HG03280 (cell line): ENCODE results near the gene ZNF423.

Source experiments
- ATAC-seq: cut with Tn5 transposase; IDR thresholded peaks from one replicate; pipeline ENCODE4 v1.9.1; 2021; ENCODE audit warnings: mild to moderate bottlenecking, moderate library complexity; ENCODE audit not compliant: unreplicated experiment

ZNF423 gene

DNA sequence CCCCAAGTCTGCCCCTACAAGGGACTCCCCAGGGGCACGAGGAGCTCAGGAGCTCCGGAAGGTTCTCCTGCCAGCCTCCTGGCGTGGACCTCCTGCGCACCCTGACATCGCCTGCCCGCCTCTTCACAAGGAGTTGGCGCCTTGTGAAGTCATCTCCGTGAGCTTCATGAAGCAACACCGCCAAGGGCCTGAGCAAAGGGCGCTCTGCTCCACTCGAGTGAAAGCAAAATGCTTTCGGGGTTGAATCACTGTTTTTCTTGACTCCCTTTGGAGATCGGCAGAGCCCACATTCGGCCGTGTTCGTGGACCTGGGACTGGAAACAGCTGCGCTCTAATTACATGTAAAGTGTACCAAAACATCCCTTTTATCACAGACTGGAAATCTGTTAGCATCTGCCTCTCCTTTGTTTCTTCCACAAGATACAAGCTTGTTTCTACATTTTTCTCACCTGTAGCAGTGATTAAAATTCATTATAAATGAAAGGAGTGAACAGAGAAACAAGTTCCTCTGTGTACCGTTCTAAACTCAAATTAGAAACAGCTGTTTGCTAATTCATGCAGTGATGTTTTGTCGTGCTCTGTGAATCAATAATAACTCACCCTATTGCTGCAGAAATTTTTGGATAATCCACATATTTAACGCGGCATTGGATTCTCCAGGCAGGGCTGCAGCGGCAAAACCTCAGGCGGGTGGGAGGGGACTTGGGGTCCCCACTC is 203.3 kb downstream of the ZNF423 start:
- no peak for ATAC-seq

DNA sequence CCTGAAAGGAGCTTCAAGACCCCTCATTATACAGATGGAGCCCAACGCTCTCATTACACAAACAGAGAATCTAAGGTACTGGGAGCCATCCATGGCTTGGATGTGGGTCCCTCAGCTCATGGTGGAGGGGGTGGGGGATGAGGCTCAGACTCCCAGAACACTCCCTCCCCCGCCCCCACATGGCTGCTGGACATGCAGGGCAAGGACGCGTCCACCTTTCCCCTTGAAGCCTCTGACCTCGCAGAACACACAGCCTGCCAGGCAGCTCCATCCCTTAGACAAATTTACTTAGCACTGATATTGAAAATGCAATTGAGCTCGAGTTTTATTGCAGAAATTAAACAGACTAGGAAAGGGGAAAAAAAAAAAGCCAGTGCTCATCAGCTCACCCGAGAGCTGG is 203.9 kb downstream of the ZNF423 start:
- no peak for ATAC-seq

DNA sequence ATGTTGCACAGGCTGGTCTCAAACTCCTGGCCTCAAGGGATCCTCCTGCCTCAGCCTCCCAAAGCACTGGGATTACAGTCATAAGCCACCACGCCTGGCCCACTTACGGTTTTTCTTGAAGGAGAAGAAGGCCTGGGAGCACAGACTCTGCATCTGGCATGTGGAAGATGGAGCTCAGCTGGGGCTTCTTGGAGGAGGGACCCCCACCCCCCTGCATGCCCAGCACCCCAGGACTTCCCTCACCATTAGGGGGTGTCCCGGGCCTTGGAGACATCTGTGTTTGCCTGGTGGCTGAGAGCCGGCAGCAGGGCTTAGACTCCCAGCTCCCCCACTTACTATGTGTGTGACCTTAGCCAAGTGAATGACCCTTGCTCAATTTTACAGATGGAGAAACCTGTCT is 204.7 kb downstream of the ZNF423 start:
- no peak for ATAC-seq

DNA sequence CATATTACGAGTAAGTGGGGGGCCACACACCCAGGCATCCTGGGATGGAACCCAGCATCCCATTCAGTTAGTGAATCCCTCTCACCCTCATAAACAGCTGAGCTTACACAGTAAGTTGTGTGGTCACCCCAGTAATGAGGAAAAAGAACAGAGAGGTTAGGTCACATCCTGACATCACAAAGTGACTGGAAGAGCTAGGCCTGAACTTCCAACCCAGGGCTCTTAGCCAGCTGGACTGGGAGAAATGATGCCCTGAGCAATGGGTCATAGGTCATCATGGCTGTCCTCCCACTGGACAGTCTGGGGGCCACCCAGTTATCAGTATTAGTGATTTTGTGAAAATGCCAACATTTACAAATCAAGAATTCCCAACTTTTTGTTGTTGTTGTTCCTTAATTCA is 205.3 kb downstream of the ZNF423 start:
- no peak for ATAC-seq

DNA sequence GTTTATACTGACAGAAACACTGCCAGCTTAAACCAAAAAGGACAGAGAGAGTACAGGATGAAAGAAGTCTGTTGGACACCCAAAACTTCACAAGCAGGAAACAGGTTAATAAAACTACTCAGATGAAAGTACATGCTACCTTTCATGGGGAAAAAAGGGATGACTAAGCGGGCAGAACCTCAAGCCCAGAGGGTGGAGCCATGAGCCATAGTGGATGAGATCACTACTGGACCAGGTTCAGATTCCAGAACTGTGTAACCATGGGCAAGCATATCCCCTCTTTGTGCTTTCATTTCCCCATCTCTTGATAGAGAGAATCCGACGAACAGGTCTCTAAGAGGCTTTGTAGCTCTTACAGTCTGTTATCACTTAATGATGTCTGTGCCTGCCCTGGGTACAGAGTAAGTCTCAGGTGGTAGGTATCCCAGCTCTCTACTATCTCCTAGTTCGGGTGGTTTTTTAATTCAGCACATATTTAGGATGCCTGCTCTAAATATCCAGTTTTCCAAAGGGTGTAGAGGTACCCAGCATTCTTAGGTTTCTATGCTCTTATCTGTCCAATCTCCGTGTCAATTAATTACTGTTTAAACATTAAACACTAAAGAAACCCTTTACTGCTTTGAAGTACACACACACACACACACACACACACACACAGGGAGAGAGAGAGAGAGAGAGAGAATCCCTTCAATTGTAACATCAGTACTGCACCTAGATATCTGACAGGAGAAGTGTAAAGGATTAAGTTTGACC is 206.7 kb downstream of the ZNF423 start:
- no peak for ATAC-seq

DNA sequence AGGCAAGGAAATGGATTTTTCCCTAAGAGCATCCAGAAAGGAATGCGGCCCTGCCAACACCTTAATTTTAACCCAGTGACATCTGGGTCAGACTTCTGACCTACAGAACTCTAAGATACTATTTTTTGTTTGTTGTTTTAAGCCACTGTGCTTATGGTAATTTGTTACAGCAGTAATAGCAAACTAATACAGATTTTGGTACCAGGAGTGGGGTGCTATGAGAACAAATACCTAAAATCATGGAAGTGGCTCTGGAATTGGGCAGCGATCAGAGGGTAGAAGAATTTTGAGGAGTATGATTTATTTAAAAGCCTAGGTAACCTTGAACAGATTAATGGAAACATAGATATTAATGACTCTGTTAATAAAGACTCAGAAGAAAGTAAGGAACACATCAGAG is 208.2 kb downstream of the ZNF423 start:
- ATAC-seq = no peak

DNA sequence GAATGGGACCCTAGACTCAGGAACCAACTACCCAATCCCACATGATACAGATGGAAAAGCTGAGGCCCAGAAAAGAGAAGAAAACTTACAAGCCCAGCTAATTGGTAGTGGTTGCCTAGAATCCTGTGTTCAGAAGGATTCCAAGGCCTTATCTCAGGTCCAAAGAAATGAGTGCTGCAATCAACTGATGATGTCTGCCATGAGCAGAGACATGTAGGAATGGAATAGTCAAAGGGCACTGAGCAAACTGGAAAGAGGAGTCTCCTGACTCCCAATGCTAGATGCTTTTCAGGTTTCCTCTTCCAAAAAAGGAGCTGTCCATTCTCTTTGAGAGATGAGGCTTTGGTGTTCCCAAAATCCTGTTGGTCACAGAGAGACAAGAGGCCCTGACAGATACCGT is 210.6 kb downstream of the ZNF423 start:
- no peak for ATAC-seq

DNA sequence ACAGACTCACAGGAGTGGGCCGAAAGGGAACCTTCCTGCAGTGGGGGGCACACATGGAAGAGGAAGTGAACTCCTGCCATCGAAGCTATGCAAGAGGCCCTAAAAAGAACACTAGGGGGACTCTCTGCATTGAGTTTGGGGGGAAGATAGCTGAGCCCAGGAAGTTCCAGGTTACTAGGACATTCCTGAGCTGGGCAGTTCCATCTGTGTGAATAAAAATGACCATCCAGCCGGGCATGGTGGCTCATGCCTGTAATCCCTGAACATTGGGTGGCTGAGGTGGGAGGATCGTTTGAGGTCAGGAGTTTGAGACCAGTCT is 211.8 kb downstream of the ZNF423 start:
- no peak for ATAC-seq

DNA sequence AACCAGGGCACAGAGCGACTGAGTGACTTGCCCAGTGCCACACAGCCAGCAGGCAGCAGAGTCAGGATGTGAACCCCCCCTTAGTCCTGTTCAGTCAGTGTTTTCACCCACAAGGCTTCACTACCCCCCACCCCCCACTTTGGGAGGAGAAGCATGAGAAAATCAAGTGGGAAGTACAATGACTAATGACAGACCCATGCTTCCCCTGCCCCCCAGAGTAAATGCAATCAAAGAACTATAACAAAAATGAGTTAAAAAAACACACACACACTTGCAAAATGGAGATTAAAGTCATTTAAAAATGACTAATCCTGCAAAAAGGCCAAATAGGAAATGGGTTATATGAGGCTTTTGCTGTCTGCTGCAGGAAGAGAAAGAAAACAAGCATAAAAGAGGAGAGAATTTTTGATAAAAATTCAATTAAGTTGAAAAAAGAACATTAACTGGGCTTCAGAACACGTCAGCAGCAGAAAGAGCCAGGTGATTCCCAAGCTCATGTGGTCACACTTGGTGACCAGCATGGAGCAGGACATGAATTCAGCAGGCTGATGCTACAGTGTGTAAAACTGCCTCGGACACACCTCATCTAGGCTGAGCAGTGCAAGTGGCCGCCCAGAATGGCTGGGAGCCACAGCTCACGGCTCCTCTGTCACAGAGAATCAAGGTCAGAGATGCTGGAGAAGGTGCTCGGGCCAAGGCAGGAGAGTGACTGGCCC is 212.3 kb downstream of the ZNF423 start:
- ATAC-seq = no peak

DNA sequence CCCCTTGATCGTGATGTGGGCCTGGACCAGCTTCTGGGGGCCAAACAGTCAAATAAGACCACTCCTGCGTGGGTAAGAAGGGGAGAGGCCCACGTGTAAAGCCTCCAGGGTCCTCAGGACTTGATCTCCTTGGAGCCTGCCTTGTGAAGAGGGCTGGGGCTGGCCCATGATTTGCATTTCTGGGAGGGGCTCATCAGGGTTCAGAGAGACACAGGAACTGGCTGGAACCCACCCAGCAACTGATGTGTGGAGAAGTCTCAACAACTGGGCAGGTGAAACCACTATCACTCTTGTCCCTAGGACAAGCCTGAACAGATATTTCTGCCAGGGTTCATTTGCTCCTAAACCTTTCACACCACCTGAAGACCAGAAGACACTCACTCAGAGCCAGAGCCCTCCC is 214.7 kb downstream of the ZNF423 start:
- no peak for ATAC-seq

DNA sequence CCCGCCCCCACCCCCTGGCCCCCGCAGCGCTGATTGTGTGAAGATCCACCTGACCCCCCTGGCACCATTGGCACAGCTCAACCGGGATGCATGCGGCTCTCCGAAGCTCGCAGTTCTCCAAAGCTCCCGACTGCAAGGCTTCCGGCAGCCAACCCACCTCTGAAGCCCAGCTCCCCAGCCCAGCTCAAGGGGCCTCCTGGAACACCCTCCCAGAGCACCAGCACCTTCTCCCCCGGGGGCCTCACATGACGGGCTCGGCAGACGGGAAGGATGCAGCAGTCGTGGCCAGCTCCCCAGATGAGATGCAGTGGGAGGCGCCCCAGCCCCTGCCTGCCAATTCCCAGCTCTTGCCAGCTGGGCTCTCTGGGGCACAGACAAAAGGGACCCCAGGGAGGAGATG is 215.3 kb downstream of the ZNF423 start:
- no peak for ATAC-seq

DNA sequence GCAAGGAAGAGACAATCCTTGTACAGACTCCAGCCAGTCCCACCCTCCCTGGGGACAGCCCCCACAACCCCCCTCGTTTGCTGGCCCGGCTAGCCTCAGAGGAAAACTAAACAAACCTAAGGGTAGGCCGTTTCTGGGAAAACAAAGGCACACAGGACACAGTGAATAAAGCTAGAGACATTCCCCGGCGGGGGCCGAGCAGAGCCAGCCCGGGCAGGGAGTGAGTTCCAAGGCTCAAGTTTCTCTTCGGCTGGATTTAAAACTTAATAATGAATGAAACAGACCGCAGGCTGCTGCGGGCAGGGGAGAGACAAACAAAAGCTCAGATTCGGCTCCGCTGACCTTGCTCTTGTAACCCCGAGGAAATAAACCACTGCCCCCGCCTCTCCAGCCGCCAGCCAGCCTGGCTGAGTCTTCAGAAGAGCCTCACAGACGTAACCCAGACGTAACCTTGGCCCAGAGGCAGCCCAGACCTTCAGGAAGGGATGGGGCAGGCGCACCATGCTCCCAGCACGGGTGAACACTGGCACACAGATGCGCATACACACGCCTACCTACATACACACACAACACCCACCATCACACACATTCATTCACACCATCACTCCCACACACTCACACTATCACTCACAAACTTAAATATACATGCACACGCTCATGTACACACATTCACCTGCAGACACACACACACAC is 216.0 kb downstream of the ZNF423 start:
- no peak for ATAC-seq

DNA sequence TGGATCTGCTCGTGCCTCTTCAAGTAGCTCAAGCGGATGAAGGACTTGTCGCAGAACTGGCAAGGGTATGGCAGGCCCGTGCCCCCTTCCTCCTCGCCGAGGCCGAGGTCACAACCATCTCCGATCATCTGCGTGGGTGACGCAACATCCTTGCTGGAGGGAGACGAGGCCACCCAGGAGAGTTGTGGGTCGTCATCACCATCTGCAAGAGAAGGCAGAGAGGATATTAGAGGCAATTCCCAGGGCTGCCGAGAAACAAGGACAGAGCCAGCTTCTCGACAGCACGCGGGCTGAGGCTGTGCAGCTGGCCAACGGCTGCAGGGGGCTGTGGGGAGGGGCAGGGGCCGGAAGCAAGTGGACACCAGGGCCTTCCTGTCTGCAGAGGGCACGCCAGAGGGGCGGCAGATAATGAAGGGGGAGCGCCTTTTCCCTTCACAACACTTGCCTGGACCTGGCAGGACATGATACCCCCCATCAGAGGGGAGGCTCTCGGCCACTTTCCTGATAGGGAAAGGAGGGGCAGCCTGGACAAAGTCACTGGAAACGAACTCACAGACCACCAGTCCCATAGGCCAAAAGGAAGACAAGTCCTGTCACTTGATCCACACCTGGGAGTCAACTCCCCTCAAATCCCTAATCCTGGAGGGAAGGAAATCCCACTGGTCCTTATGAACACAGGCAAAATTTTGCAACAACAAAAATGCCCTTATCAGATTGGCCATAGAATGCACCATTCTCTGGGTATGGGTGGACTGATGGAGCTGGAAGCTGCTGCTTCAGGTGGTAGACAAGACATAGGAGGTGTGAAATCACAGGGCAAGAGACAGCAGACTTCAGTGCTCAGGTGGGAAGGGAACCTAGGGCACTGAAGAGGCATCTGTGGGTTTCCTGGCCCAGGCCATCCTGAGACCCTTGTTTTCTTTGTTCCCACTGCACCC is 217.0 kb downstream of the ZNF423 start:
- no peak for ATAC-seq

DNA sequence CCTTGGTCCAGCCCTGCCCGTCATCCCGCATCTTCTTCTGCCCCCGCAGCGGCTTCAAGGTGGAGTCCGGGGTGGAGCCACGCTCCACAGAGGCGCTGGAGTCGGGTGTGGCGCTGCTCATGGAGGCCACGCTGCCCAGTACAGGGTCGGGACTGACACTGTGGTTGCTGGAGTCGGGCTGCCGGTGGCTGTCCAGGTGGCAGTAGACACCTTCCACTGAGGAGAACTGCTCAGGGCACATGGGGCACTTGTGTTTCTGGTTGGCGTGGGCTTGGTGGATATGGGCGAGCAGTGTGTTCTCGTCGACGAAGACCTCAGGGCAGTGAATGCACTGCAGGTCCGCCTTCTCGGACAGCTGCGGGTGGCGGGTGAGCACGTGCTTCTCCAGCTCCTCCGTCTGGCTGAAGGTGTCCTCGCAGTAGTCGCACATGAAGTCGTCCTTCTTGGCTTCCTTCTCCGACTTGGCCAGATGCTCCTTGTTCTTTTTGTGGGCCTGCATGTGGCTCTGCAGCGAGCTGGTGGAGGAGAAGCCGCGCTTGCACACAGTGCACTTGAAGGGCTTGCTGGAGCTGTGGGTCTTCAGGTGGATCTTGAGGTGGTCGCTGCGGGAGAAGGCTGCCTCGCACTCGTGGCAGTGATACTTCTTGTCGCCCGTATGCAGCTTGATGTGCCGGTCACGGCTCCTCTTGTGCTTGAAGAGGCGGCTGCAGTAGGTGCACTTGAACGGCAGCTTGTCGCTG is 217.8 kb downstream of the ZNF423 start:
- no peak for ATAC-seq

DNA sequence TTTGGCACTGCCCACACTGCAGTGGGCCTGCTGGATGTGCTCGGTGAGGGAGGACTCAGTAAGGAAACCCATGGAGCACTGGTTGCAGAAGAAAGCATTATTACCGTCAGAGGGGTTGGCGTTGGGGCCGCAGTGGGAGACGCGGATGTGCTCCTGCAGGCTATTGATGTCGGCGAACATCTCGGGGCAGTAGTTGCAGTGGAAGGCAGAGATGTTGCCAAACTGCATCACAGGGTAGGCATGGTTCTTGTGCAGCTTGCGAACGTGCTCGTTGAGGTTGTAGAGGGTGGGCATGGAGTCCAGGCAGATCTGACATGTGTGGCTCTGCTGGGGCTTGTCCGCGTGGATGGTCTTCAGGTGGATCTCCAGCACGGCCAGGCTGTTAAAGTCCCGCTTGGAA is 218.4 kb downstream of the ZNF423 start:
- no peak for ATAC-seq

DNA sequence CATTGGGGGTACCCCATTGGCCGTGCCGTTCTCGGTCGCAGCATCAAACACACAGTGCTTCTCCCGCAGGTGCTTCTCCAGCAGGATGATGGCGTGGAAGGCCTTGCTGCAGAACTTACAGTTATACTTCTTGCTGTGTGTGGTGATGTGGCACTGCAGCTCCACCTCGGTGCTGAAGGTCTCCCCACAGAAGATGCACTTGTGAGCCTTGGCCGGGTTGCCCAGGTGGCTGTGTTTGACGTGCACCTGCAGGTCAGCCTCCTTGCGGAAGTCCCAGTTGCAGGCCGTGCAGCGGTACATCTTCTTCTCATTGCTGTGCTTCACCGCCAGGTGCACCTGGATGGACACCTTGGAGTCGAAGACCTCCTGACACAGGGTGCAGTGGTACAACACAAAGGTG is 219.3 kb downstream of the ZNF423 start:
- ATAC-seq = no peak

DNA sequence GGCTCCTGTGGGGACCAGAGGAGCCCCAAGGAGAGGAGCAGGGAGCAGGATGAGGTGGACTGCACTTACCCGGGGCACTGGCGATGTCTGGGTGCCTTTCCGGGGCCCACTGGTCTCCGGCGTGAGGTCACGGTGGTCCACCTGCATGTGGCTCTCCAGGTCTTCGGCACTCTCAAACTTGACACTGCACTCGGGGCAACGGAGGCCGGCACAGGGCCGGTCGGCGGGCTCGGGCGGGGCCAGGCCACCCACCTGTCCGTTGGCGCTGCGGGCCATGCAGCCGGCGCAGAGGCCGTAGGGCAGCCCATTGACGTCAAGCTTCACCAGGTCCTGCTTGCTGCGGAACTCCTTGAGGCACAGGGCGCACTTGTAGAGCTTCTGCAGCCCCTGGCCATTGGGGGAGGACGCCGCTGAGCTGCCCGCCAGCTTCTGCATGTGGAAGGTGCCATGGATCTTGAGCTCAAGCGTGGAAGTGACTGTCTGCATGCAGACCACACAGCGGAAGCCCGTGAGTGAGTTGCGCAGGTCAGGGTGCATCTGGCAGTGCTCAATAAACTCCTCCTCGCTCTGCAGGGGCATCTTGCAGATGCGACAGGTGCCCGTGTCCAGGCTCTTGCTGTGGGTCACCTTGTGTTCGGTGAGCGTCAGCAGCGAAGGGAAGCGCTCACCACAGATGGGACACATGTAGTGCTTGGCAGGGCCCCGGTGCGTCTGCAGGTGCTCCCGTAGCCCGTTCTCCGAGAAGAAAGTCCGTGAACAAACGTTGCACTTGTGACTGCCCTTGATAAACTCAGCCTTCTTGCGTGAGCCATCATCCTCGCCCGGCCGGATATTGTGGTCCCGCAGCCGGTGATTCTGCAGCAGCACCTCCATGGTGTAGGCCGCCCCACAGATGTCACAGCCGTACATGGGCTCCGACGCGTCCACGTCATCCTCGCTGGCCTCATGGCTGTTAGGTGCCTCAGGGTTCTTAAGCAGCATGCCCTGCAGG is 220.0 kb downstream of the ZNF423 start:
- no peak for ATAC-seq

DNA sequence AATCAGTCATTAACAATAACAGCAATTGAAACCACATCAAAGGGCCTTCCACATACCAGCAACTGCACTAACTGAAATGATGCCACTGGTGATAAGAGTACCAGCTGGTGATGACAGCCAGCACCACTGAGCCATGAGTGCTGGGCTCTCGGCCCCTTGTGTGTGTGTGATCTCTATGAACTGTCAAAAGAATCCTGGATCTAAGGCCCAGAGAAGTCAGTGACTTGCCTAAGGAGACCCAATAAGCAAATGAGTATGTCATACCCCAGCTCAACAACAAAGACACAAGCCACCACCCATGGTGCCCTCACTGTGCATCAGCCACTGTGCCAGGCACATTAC is 220.9 kb downstream of the ZNF423 start:
- ATAC-seq = no peak
